PC-3 (cell line): Measurements from ENCODE around the gene DSG1. TPM values are rescaled to one million over a fixed set of nuclear protein-coding genes. Genes with fewer than 3 reads are reported as not detected.

Experiments used
- ATAC-seq: fragments of 200-7000 bp; cut with Tn5 transposase; 2 replicates; pipeline ENCODE4 v1.9.1; 2020; ENCODE audit warnings: mild to moderate bottlenecking, moderate library complexity
- BruUV-seq: library from RNA; stranded (reverse); fragments of 400-500 nt; replicated peaks from 2 replicates; lab custom pipeline; 2021; lab: Mats Ljungman, UMichigan
- CTCF ChIA-PET: fragments of 300-600 bp; sonication (Branson Sonifier 250); formaldehyde crosslinking; loops from one replicate; lab custom pipeline; 2022; ENCODE audit warnings: antibody characterized with exemption; lab: Charles Lee
- POLR2A ChIA-PET: fragments of 300-600 bp; sonication (Branson Sonifier 250); formaldehyde crosslinking; loops from one replicate; lab custom pipeline; 2022; ENCODE audit warnings: antibody characterized with exemption; ENCODE audit not compliant: unreplicated experiment; lab: Charles Lee
- DNase-seq: peaks from one replicate; pipeline ENCODE4 v3.0.0-alpha.2; 2015
- H2AFZ ChIP-seq: fragments of 300-600 bp; sonication (generic); 2 replicates; pipeline ENCODE4 v1.6.0; 2016; ENCODE audit warnings: antibody characterized with exemption, low read length
- H3F3A ChIP-seq: fragments of 300-600 bp; sonication (generic); one replicate; pipeline ENCODE4 v1.6.0; 2017; ENCODE audit warnings: antibody characterized with exemption, low read length, control low read depth, mild to moderate bottlenecking; ENCODE audit not compliant: unreplicated experiment
- H3K27ac ChIP-seq: fragments of 300-600 bp; sonication (generic); 2 replicates; pipeline ENCODE4 v1.5.1; 2016; ENCODE audit warnings: mild to moderate bottlenecking, low read length
- H3K27me3 ChIP-seq: fragments of 300-600 bp; sonication (generic); 2 replicates; pipeline ENCODE4 v1.6.1; 2016; ENCODE audit warnings: low read length, mixed read lengths
- H3K36me3 ChIP-seq: fragments of 300-600 bp; sonication (generic); 2 replicates; pipeline ENCODE4 v1.6.1; 2016; ENCODE audit warnings: low read depth, mixed run types, low read length, mixed read lengths
- H3K4me1 ChIP-seq: fragments of 300-600 bp; sonication (generic); 2 replicates; pipeline ENCODE4 v1.5.1; 2016; ENCODE audit warnings: low read length; ENCODE audit not compliant: insufficient read depth
- H3K4me2 ChIP-seq: fragments of 300-600 bp; sonication (generic); 2 replicates; pipeline ENCODE4 v1.6.0; 2016; ENCODE audit warnings: low read length
- H3K4me3 ChIP-seq: fragments of 300-600 bp; sonication (generic); 2 replicates; pipeline ENCODE4 v1.5.1; 2016; ENCODE audit warnings: mild to moderate bottlenecking, low read length, mixed read lengths
- H3K79me2 ChIP-seq: fragments of 300-600 bp; sonication (generic); 2 replicates; pipeline ENCODE4 v1.6.1; 2017; ENCODE audit warnings: low read length, mixed read lengths
- H3K9ac ChIP-seq: fragments of 300-600 bp; sonication (generic); 2 replicates; pipeline ENCODE4 v1.6.0; 2016; ENCODE audit warnings: mild to moderate bottlenecking, low read length
- H3K9me2 ChIP-seq: fragments of 300-600 bp; sonication (generic); replicated peaks from 2 replicates; pipeline ENCODE4 v1.6.1; 2016; ENCODE audit warnings: mixed run types, low read length, mixed read lengths
- H3K9me3 ChIP-seq: fragments of 300-600 bp; sonication (generic); 2 replicates; pipeline ENCODE4 v1.6.1; 2016; ENCODE audit warnings: low read length, mixed read lengths
- H4K20me1 ChIP-seq: fragments of 300-600 bp; sonication (generic); 2 replicates; pipeline ENCODE4 v1.6.1; 2016; ENCODE audit warnings: low read length, mixed read lengths
- CTCF ChIP-seq: fragments of 300-600 bp; sonication (generic); conservative IDR thresholded peaks from 2 replicates; pipeline ENCODE4 v1.5.1; 2017; ENCODE audit warnings: antibody characterized with exemption, low read depth, mild to moderate bottlenecking, low read length
- EZH2 ChIP-seq: fragments of 300-600 bp; sonication (generic); IDR thresholded peaks from one replicate; pipeline ENCODE4 v1.6.1; 2017; ENCODE audit warnings: antibody characterized with exemption, mild to moderate bottlenecking, low read length; ENCODE audit not compliant: unreplicated experiment
- EZH2phosphoT487 ChIP-seq: fragments of 300-600 bp; sonication (generic); IDR thresholded peaks from 2 replicates; pipeline ENCODE4 v1.6.1; 2018; ENCODE audit warnings: mild to moderate bottlenecking, antibody characterized with exemption, low read length, borderline replicate concordance
- intact Hi-C: fragments of 100-400 bp; cut with micrococcal nuclease; formaldehyde crosslinking; loops from 2 replicates; pipeline ENCODE4 v1.9.0; 2023
- total RNA-seq: library from RNA; depleted of rRNA; stranded (reverse); fragments of >200 nt; gene quantifications from 2 replicates; pipeline ENCODE4 v1.2.3, GENCODE V29; 2014

The DSG1 gene
- total RNA-seq, 1 experiment from 2014 or later, result not detected

GRCh38 chr18:31354990-31355389, 37.0 kb downstream of the DSG1 start:
- Histone ChIP-seq H3K36me3 (no peaks in the 10 kb centered on the region), H3K9me3 (no peaks in the 10 kb centered on the region), H3K4me1 (no peaks in the 10 kb centered on the region; the same call in 1 of the 2 replicates), H4K20me1 (no peaks in the 10 kb centered on the region), H2AFZ (no peak overlapping the region), H3K27ac (no peak overlapping the region), H3K4me3 (no peak overlapping the region), H3K9me2 (no peaks in the 10 kb centered on the region), H3F3A (no peaks in the 10 kb centered on the region), H3K27me3 (no peaks in the 10 kb centered on the region), H3K4me2 (no peak overlapping the region), H3K9ac (no peak overlapping the region), H3K79me2 (no peaks in the 10 kb centered on the region)
- intact Hi-C loops, result no loop called here
- ATAC-seq (no peak), DNase-seq (no peak)
- no TSS peak for BruUV-seq
- CTCF ChIA-PET, result no interaction called here
- TF ChIP-seq EZH2 (no peak), CTCF (no peak), EZH2phosphoT487 (no peak)
- POLR2A ChIA-PET, result interaction anchor here (0.6 kb wide), 1 partner anchor 370 kb away, joined by 3 read pairs; no protein-coding TSS in a partner anchor

- H3K9ac ChIP-seq, result no peak overlapping the region
- no peaks in the 10 kb centered on the region for H3K9me3 ChIP-seq
- H2AFZ ChIP-seq, result no peak overlapping the region
- no peak overlapping the region for H3K4me2 ChIP-seq
- no TSS peak for BruUV-seq
- CTCF ChIA-PET, result no interaction called here
- intact Hi-C loops, result no loop called here
- no peak for TF ChIP-seq CTCF
- TF ChIP-seq EZH2, result no peak
- no peak for TF ChIP-seq EZH2phosphoT487
- no peaks in the 10 kb centered on the region for H3K9me2 ChIP-seq
- no peaks in the 10 kb centered on the region for H4K20me1 ChIP-seq
- H3K79me2 ChIP-seq, result no peaks in the 10 kb centered on the region
- H3K4me3 ChIP-seq, result no peak overlapping the region
- H3K36me3 ChIP-seq, result no peaks in the 10 kb centered on the region
- no peak overlapping the region for H3K27ac ChIP-seq
- ATAC-seq (no peak), DNase-seq (no peak)
- no peaks in the 10 kb centered on the region for H3F3A ChIP-seq
- POLR2A ChIA-PET, result no interaction called here
- no peaks in the 10 kb centered on the region for H3K27me3 ChIP-seq
- no peaks in the 10 kb centered on the region; the same call in 1 of the 2 replicates for H3K4me1 ChIP-seq
Measured at GRCh38 chr18:31356025-31356424, 38.1 kb downstream of the DSG1 start.

- CTCF ChIA-PET, result no interaction called here
- no peak for ATAC-seq
- no TSS peak for BruUV-seq
Measured at GRCh38 chr18:31364190-31364589, 46.2 kb downstream of the DSG1 start.

More at GRCh38 chr18:31364190-31364589, 46.2 kb downstream of the DSG1 start:
- Histone ChIP-seq H3K79me2 (no peaks in the 10 kb centered on the region), H3K9me2 (no peaks in the 10 kb centered on the region), H3K4me1 (no peaks in the 10 kb centered on the region), H3K9me3 (no peaks in the 10 kb centered on the region), H3K27ac (no peak overlapping the region), H3K36me3 (no peaks in the 10 kb centered on the region), H3K4me2 (no peak overlapping the region), H3F3A (no peaks in the 10 kb centered on the region), H4K20me1 (no peaks in the 10 kb centered on the region), H3K9ac (no peak overlapping the region), H2AFZ (no peak overlapping the region), H3K27me3 (no peaks in the 10 kb centered on the region), H3K4me3 (no peak overlapping the region)
- POLR2A ChIA-PET, result no interaction called here
- intact Hi-C loops, result no loop called here
- no peak for DNase-seq
- no peak for TF ChIP-seq CTCF
- no peak for TF ChIP-seq EZH2
- TF ChIP-seq EZH2phosphoT487, result no peak
